ENCODE results near the gene ERCC3. TPM values are rescaled to one million over a fixed set of nuclear protein-coding genes. Genes with fewer than 3 reads are reported as not detected.
"Not testable (repeated sequence)": the region's sequence is repeated elsewhere in the genome, so short reads cannot be mapped to it uniquely, and the experiment has no call there.

ERCC3 gene
- total RNA-seq, 1 donor from 2014 or later: 45.1 TPM

DNA sequence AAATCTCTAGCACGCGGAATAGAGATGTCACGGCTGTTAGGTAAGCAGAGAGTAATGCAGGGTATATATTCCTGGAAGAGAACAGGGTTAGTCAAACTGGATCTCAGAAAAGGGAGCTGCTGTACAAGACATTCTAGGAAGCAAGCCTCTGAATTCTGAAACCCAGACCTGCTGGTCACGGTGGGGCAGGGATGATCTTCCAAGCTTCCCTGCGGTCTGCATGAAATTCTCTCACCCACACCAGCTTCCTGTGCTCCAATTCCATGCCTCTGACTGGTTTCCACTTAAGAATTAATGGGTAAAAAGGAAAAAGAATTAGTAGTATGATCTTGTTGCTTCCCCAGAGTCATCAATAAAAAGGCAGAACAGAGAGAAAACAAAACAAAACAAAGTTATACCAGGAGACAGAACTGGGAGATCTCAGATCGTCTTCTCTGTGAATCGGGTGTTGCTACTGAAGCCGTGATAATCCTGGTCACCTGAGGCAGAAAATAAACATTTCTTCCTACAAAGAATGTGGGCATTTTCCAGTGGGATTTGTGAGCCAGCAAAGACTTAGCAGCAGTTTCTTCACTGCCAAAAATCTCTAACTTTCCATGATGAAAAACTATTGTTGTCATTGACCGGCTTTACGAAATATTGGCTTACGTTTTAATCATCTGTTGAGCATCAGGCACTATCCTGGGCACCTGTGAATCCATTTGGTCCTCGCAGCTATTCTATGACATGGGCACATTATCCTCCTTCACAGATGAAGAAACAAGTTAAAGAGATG, 68.6 kb downstream of the ERCC3 start:
- Mint-ChIP-seq H3K4me3 (ENCODE audit: unreplicated experiment) (no peak overlapping the region), H3K9me3 (ENCODE audit: unreplicated experiment) (no peaks in the 10 kb centered on the region), H3K27ac (ENCODE audit: unreplicated experiment) (no peak overlapping the region), H3K4me1 (ENCODE audit: unreplicated experiment) (peaks cover 24% of the 10 kb centered on the region), H3K36me3 (ENCODE audit: low read depth, unreplicated experiment) (peaks cover 3% of the 10 kb centered on the region), H3K27me3 (ENCODE audit: unreplicated experiment) (peaks cover 4% of the 10 kb centered on the region)
- no peak for DNase-seq (ENCODE audit: low spot score)
- TF ChIP-seq, protein P1, sequence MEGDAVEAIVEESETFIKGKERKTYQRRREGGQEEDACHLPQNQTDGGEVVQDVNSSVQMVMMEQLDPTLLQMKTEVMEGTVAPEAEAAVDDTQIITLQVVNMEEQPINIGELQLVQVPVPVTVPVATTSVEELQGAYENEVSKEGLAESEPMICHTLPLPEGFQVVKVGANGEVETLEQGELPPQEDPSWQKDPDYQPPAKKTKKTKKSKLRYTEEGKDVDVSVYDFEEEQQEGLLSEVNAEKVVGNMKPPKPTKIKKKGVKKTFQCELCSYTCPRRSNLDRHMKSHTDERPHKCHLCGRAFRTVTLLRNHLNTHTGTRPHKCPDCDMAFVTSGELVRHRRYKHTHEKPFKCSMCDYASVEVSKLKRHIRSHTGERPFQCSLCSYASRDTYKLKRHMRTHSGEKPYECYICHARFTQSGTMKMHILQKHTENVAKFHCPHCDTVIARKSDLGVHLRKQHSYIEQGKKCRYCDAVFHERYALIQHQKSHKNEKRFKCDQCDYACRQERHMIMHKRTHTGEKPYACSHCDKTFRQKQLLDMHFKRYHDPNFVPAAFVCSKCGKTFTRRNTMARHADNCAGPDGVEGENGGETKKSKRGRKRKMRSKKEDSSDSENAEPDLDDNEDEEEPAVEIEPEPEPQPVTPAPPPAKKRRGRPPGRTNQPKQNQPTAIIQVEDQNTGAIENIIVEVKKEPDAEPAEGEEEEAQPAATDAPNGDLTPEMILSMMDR (IDR thresholded peaks at IDR 0.05; ENCODE audit: unreplicated experiment): no peak

DNA sequence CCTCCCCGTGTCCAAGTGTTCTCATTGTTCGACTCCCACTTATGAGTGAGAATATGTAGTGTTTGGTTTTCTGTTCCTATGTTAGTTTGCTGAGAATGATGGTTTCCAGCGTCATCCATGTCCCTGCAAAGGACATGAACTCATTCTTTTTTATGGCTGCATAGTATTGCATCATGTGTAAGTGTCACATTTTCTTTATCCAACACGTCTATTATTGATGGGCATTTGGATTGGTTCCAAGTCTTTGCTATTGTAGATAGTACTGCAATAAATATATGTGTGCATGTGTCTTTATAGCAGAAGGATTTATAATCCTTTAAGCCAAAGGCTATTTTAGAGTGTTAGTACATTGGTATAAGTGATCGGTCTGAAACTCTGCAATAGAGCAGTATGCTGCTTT, 69.8 kb downstream of the ERCC3 start:
- H3K4me3 Mint-ChIP-seq (ENCODE audit: unreplicated experiment); H3K27me3 Mint-ChIP-seq (ENCODE audit: unreplicated experiment); H3K36me3 Mint-ChIP-seq (ENCODE audit: low read depth, unreplicated experiment); H3K27ac Mint-ChIP-seq (ENCODE audit: unreplicated experiment); H3K9me3 Mint-ChIP-seq (ENCODE audit: unreplicated experiment); DNase-seq (ENCODE audit: low spot score): not testable (repeated sequence)
- H3K4me1 Mint-ChIP-seq (ENCODE audit: unreplicated experiment): peaks cover 27% of the 10 kb centered on the region

DNA sequence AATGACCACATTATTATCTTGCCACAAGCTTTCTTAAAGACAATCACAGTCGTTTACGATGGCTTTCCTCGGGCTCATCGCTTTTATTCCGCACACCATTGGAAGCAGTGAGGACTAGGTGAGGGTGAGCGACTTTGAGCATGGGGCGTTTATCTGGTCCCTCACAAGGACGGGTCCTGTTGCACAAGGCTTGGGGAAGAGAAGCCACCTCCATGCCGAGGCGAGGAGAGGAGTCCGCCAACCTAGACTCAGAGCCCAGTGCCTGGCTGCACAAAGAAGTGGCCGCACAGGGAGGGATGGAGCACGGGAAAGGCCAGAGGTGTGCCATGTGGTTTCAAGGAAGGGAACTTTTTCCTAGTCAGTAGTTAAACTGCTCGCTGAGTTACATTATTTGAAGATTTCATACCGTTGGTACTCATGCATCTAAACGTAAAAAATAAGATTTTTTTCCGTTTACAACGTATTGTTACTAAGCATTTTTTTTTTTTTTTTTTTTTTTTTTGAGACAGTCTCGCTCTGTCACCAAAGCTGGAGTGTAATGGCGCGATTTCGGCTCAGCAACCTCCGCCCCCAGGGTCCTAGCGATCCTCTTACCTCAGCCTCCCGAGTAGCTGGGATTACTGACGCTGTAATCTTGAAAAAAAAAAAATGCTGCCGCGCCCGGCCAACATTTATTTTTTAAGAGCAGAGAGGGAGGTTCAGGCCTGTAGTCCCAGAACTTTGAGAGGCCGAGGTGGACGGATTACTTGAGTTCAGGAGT, 73.0 kb downstream of the ERCC3 start:
- H3K4me1 Mint-ChIP-seq (ENCODE audit: unreplicated experiment): peaks cover 35% of the 10 kb centered on the region
- peak; percentile 32 for DNase-seq (ENCODE audit: low spot score)
- peaks cover 6% of the 10 kb centered on the region for H3K36me3 Mint-ChIP-seq (ENCODE audit: low read depth, unreplicated experiment)
- TF ChIP-seq, protein P1 (IDR thresholded peaks at IDR 0.05; ENCODE audit: unreplicated experiment): no peak
- H3K9me3 Mint-ChIP-seq (ENCODE audit: unreplicated experiment): no peaks in the 10 kb centered on the region
- H3K27ac Mint-ChIP-seq (ENCODE audit: unreplicated experiment): no peak overlapping the region
- H3K4me3 Mint-ChIP-seq (ENCODE audit: unreplicated experiment): peak overlapping the region; percentile 99
- H3K27me3 Mint-ChIP-seq (ENCODE audit: unreplicated experiment): peaks cover 15% of the 10 kb centered on the region

DNA sequence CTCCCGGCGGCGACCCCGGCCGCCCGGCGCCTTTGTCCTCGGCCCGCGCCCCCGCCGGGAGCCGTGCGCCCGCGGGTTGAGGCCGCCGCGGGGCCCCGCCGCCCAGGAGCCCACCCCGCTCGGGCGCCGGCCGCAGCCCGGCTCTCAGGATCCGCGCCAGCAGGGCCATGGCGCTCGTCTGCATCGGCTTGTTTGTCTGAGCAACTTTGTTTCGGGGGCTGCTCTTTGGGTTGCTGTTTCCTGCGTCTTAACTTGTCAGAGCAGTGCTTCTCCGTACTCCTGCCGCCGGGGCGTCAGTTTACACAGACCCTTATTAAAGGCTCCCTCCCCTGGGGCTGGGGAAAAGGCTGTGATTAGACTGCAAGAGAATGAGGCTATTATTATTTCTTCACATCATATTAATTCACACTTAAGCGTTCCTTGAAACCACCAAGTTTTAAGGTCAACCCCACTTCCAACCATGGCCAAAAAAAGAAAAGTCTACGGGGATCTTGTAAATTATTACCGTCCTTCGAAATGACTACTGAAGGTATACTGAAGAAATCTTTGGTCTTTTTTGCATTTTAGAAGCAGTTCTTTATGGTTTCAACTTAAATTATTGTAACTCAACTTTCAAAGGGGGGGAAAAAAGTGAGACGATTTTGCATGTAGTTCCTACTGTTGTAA, 73.7 kb downstream of the ERCC3 start, which contains the start of gene CYP27C1:
CYP27C1 (minus strand) TSS at position 198 of the 666 bp plus-strand sequence; CDS start at position 169, 29 bp downstream.
- Mint-ChIP-seq H3K27me3 (ENCODE audit: unreplicated experiment) (peaks cover 13% of the 10 kb centered on the region), H3K4me1 (ENCODE audit: unreplicated experiment) (peaks cover 30% of the 10 kb centered on the region), H3K4me3 (ENCODE audit: unreplicated experiment) (peak within 1 kb of the TSS; percentile 99), H3K27ac (ENCODE audit: unreplicated experiment) (peak within 1 kb of the TSS; percentile 92), H3K36me3 (ENCODE audit: low read depth, unreplicated experiment) (peaks cover 6% of the 10 kb centered on the region), H3K9me3 (ENCODE audit: unreplicated experiment) (no peaks in the 10 kb centered on the region)
- TF ChIP-seq, protein P1 (IDR thresholded peaks at IDR 0.05; ENCODE audit: unreplicated experiment): no peak
- DNase-seq (ENCODE audit: low spot score): peak; percentile 51
